Head of caudate nucleus (tissue), 42 donors: Measurements from ENCODE around the gene FAM13A.
"Not testable (repeated sequence)": the region's sequence is repeated elsewhere in the genome, so short reads cannot be mapped to it uniquely, and the experiment has no call there.

Experiments used
- DNase-seq, 42 donors: peaks; one replicate each; pipeline versions ENCODE4 v3.0.0 to v3.0.0-alpha.2; 2020 to 2021; ENCODE audit warnings: mixed read lengths in 7 of 42
- intact Hi-C: fragments of 100-400 bp; cut with DNase I; formaldehyde crosslinking; loops from one replicate; pipeline ENCODE4 v1.15.0; 2022

The FAM13A gene

DNA sequence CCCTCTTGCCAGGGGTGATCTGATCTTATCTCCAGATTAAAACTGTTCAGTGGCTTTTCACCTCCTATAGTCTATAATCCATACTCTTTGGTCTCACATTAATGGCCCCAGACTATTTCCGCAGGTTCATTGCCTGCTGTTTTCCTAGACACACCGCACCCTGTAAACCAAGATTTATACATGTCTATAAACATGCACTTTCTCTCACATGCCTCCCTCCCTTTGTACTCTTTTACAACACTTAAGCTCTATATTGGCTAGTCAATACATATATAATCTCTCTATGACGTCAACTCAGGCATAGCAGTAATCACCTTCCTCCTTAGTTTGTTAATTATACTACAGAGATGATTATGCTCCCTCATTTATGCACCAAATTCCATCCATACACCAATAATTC is 188.5 kb downstream of the FAM13A start:
- DNase-seq: no peak
- intact Hi-C loops: no loop called here

DNA sequence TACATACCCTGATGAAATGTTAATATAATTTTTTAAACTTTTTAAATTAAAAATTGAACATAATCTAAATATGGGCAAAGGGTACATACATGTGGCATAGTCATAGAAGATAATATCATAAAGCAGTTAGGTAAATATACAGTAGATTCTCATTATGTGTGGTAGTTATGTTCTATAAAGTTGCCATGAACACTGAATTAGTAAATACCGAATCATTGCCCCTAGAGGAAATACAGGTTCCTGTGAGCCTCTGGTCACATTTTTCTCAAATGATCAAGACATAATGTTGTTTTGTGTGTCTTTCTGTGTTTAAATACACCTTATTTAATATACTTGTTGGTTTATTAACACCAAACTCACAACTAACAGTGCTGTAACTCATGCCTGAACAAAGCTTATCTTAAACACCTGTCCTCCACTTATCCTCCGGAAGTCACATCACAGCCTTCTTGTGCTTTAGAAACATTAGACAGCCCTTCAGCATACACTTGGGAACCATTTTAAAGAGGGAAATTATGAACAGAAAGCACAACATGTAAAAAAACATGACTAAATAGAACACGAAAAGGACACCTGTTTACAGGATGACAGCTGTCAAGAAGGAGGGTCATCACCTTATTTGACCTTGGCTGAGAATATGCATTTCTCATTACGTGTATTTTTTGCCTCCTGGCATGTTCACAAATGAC is 190.0 kb downstream of the FAM13A start:
- intact Hi-C loops: no loop called here
- no peak for DNase-seq

DNA sequence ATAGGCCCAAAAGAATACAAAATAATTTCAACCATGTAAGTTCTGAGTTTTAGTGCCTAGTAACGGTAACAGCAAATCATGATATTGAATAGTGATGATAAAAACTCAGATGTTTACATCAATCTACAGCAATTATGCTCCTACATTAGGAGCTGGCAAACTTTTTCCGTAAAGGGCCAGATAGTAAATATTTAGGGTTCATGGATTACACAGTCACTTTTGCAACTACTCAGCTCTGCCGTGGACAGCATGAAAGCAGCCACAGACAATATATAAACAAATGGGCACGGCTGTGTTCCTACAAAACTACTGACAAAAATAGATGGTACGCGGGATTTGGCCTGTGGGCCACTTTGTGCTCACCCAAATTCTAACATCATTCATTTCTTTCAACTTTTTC is 191.5 kb downstream of the FAM13A start:
- DNase-seq: no peak
- intact Hi-C loops: no loop called here

DNA sequence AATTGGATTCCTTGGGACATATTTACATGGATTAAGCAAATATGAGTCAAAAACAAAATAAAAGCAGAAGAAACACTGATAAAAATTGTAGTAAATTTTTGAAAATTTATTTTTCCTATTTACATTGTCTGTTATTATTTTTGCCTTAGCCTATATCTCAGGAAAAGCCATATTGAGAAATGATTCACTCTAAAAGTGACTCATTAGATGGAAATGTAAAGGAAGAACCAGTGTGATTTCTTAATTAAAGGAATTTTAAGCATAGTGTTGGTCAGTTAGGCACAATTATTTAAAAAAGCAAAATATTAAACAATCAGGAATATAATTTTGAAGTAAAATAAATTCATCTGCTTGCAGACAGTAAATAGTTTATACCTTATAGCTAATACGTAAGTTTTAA is 191.9 kb downstream of the FAM13A start:
- intact Hi-C loops: no loop called here
- no peak for DNase-seq

DNA sequence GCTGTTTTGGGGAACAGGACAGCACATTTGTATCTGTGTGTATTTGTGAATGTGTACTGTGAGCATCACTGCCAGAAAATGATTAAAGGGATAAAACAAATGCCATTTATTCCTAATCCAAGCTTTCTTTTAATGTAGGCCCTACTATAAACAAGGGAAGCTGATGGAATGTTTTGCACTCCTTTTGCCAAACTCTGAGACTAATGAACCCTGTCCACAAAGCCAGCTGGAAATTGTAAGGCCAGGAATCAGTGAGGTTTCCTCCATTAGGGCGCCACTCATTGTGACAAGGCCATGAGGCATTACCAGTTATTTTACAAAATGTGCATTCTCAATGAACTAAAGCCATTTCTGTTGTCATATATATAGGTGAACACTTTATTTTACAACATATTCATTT is 196.4 kb downstream of the FAM13A start:
- no peak for DNase-seq
- intact Hi-C loops: no loop called here

DNA sequence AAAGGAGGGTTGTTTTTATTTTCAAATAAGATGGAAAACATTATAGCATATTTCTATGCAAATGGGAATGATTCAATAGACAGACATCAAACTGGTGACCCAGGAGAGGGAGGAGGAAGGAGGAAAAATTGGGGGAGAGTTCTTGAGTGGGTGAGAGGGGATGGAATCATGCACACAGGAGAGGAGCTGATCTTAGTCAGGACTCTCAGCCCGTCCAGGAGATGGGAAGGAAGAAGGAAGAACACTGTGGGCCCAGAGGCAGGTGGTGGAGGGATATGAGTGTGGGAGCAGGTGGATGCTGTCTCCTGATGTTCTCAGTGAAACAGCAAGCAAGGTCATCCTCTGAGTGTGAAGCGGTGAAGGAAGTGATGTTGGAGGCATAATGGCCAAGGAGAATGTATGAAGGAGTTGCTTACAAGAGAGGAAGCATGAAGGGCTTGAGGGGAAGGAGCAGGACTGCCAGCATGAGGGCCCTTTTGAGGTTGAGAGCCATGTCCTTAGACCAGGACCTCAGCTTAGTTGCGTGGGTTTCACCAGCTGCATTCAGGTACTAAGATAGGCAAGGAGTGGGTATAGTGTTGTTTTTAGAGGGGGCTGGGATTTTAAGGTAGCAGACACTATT is 197.7 kb downstream of the FAM13A start:
- intact Hi-C loops: no loop called here
- no peak for DNase-seq

DNA sequence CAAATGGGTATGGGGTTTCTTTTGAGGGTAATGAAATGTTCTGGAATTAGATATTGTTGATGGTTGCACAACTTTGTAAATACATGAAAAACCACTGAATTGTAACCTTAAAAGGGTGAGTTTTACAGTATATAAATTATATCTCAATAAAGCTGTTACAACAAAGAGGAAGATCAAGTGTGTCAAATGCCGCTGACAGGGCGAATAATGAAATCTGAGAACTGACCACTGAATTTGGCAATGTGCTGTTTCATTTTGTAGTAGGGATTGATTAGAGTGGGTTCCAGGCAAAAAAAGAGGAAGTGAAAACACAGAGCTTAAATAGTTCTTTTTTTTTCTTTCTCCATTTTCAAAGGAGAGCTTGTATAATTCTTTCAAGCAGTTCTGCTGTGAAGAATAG is 198.2 kb downstream of the FAM13A start:
- intact Hi-C loops: no loop called here
- DNase-seq: peak in 2 of 42 donors; percentile 12 to 16

DNA sequence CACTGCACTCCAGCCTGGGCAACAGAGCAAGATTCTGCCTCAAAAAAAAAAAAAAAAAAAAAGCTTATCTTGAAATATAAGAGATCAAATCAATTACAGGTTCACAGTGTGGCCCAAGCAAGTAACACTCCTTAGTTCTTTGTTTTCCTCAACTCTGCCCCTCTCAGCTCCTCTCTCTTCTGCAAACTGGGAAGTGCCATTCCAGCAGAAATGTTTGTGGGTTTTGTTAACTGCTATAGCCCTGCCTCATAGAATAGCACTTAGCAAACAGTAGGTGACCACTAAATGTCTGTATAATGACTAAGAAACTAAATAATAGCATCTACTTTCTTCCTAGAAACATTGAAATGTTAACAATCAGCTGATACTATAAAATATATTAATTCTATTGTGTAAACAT is 199.4 kb downstream of the FAM13A start:
- peak in 1 of 42 donors; percentile 12 for DNase-seq
- intact Hi-C loops: no loop called here

DNA sequence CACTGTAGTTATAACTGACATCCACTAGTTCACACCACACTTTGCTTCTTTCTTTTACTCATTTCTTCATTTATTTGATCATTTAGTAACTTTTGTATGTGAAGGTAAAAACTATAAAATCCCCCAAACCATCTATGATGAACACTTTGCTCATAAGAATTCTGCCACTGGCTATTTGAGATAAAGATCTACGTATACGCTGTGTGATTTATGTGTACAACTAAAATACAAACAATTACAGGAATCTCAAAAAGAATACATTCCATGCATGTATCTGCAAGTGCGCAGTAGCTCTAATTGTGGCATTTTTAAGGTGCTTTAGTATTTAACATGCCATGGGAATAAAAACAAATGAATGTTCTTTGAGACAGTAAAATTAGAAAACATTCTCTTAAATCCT is 202.5 kb downstream of the FAM13A start:
- intact Hi-C loops: no loop called here
- DNase-seq: no peak

DNA sequence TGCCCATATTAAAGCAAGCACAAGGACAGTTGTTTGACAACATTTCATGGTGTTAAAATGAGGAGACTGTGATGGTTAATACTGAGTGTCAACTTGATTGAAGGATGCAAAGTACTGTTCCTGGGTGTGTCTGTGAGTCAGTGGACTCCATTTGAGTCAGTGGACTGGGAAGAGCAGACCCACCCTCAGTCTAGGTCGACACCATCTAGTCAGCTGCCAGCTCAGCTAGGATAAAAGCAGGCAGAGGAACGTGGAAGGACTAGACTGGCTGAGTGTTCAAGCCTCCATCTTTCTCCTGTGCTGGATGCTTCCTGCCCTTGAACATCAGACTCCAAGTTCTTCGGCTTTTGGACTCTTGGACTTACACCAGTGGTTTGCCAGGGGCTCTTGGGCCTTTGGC is 203.4 kb downstream of the FAM13A start:
- intact Hi-C loops, DNase-seq: not testable (repeated sequence)

DNA sequence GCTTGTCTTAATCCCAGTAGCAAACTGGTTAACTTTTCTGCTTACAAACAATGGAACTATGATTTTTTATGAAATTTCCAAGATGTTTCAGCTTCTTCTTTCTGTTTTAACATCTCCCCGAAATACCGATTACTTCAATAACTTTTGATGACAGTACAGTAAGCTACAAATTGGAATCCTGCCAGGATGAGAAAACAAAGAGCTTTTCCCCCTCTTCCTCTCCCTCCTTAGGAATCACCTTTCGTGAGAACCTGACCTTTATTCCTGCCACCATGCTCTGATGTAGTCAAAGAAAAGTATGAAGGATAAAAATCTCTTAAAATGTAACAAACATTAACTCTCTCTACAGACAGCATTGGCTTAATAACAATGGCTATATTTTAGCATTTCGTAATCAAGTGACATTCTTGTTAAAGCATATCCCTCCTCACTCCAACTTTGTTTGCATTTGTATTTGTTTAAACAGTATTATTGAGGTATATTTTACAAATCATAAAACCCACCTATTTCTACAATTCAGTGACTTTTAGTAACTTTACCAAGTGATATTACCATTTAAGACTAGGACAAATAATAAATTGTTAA is 210.7 kb downstream of the FAM13A start:
- DNase-seq: no peak
- intact Hi-C loops: no loop called here

DNA sequence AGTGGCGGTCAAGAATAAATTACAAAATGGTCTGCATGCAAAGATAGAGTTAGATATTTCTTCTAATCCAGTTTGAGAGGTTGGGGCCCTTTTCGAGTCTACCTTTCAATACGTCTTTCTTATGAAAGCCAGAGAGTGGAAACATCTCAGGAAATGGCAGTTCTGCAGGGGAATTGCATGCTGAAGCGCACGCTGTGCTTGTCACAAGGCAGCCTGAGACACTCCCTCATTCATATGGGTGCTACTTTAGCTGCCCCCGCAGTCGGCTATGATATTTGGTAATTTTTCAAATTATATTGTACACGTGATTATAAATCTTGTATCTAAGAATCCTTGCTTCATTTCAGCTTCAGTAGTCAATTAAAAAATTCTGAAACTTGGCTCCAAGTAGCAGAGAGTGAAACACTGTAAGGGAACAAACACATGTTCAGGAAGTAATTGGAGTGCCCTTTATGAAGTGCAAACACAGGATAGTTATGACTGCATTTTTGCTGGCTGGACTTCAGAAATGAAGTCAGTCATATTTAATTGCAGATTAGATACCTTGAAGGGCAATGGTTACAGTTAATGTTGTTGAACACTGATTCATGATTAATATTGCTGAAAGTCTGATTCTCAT is 213.8 kb downstream of the FAM13A start:
- intact Hi-C loops: no loop called here
- DNase-seq: peak in 1 of 42 donors; percentile 23

DNA sequence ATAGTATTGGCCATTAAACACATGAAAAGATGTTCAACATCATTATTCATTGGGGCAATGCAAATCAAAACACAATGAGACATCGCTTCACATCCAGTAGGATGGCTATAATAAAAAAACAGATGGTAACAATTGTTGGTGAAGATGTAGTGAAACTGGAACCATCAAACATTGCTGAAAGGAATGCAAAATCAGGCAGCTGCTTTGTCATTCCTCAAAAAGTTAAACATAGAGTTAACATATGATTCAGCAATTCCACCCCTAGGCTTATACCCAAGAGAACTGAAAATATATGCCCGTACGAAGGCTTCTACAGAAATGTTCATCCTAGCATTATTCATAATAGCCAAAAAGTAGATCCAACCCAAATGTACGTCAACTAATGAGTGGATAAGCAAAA is 215.3 kb downstream of the FAM13A start:
- intact Hi-C loops: no loop called here
- DNase-seq: no peak

DNA sequence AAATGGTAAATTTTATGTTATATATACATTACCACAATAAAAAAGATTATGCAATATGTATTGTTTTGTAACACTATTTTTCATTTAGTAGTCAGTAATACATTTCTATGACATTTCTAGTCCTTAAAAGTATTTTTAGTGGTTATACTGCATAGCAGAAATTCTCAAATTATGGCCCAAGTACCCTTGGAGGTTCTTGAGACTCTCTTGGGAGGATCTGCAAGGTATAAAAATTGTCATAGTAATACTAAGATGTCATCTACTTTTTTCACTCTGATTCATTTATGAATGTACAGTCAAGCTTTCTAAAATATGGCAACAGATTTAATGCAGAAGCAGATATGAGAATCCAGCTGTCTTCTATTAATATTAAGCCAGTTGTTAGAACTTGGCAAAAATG is 220.8 kb downstream of the FAM13A start:
- no peak for DNase-seq
- intact Hi-C loops: no loop called here

DNA sequence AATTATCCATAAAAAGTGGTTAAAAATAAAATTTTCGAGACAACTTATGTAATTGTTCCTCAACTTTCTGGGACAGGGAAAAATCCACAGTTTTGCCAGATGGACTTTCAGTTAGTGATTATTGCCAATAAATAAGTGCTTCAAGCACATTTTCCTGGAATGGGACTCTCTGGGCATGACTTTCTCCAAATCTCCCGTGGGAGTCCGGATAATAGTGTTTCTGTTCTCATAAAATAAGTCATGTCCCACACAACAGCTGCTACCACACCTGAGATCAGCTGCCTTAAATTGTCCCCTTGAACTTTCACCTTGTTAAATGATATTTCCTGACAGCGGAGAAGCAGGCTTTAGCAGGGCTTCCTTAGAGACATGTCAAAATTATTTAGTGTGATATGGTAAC is 226.0 kb downstream of the FAM13A start:
- no peak for DNase-seq
- intact Hi-C loops: no loop called here

DNA sequence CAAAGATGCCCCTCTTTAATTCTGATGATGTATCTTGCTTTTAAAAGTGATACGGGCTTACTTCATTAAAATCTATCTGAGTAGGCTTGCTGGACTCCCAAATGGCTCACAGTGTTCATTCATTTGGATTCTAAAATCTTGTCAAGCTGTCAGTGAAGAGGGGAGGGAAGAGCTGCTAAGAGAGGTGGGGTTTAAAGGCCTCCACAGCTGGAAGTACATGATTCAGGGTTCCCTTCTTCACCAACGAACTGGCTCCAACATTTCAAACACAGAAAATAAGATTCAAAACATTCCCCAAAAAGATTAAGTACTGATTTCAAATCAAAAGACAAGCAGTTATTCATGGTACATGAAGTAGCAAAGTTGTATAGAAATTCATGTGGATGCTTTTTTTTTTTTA is 226.4 kb downstream of the FAM13A start:
- no peak for DNase-seq
- intact Hi-C loops: no loop called here

DNA sequence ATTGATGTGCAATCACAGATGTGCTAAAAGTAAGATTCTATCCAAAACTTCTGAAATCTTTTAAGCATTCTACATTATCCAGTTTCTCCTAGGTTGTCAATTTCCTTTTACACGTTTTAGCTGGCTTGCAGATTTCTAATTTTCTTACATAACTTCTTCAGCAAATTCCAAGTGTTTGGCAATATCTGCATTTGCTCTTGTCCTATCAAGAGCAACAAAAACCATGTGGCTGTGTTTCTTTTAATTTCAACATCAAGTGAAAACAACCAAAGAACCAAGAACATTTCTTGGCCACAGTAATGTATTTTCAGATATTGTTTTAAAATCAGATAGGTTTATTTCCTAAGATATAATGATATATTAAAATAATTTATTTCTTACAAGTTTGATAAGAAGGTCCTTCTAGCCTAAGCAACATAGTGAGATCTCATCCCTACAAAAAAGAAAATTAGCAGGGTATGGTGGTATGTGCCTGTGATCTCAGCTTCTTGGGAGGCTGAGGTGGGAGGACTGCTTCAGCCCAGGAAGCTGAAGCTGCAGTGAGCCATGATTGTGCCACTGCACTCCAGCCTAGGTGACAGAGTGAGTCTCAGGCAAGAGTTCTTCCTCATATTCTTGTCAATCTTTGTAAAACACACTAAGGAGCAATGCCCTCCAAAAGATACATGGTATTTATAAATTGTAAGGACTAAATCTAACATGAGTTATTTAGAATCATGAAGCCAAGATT is 228.0 kb downstream of the FAM13A start:
- intact Hi-C loops: no loop called here
- no peak for DNase-seq

DNA sequence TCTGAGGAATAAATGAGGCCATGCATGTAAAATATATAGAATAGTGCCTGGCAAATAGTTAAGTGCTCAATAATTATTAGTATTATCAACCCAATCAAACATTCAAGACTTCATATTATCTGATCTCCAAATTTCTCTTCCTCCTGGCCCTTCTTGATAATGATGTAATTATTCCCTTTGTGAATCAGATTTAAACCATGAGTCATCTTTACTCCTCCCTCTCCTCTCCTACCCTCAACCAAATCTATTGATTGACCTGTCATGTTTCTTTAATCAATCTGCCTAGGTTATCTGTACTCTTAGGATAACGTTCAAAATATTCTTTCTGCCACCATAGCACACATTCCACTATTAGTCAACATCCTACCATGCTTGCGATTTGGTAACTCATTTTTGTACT is 229.5 kb downstream of the FAM13A start:
- no peak for DNase-seq
- intact Hi-C loops: no loop called here

DNA sequence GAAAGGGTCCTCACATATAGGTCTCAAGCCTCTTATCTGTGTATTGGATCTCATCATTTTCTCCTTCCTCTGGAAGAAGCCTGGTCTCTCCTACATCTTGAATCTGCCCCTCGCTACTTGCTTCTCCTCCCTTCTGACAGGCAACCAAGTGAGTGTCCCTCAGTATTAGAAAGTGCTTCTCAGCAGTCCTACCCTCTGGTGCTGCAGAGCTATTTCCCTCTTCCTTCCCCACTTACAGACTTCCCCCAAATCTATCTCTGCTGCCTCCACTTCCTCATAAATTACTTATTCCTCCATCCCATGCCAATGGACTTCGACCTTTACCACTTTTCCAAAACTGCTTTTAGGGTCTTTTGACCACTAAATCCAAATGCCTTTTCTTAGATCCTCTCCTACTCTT is 230.2 kb downstream of the FAM13A start:
- DNase-seq: no peak
- intact Hi-C loops: no loop called here

DNA sequence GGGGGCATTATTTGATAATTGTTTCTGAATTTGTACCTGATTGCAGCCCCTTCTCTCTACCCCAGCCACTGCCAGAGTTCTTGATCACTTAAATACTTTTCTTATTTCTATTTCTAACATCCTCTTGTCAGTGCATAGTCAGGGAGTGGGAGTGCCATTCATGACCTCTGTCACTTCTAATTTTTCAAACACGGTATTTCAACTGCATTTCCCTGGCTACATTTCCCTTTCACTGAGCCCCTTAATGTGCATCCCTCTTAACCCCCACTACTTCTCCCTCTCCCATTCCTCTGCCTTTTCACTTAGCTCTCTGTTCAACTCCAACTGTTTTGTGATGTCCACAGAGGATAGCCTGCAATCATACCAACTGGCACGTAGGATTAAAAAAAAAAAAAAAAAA is 231.1 kb downstream of the FAM13A start:
- intact Hi-C loops: no loop called here
- no peak for DNase-seq
